ENCODE measurements around the gene ALDH1L1. TPM values are rescaled to one million over a fixed set of nuclear protein-coding genes. Genes with fewer than 3 reads are reported as not detected.

Gene ALDH1L1
- total and polyA plus RNA-seq, 2 of the 13 experiments (the other 11 are each of a cell fraction or from before 2014, with no cell fraction given), result 11.2 to 28.7 TPM

DNA sequence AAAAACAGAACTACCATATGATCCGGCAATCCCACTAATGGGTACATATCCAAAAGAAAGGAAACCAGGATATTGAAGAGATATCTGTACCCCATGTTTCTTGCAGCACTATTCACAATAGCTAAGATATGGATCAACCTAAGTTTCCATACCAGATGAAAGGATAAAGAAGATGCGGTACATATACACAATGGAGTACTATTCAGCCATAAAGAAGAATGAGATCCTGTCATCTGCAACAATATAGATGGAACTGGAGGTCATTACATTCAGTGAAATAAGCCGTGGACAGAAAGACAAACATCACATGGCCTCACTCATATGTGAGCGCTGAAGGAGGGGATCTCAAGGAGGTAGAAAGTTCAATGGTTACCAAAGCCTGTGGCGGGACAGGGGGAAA is 99.4 kb downstream of the ALDH1L1 start (continued):
- TF ChIP-seq, protein P1, sequence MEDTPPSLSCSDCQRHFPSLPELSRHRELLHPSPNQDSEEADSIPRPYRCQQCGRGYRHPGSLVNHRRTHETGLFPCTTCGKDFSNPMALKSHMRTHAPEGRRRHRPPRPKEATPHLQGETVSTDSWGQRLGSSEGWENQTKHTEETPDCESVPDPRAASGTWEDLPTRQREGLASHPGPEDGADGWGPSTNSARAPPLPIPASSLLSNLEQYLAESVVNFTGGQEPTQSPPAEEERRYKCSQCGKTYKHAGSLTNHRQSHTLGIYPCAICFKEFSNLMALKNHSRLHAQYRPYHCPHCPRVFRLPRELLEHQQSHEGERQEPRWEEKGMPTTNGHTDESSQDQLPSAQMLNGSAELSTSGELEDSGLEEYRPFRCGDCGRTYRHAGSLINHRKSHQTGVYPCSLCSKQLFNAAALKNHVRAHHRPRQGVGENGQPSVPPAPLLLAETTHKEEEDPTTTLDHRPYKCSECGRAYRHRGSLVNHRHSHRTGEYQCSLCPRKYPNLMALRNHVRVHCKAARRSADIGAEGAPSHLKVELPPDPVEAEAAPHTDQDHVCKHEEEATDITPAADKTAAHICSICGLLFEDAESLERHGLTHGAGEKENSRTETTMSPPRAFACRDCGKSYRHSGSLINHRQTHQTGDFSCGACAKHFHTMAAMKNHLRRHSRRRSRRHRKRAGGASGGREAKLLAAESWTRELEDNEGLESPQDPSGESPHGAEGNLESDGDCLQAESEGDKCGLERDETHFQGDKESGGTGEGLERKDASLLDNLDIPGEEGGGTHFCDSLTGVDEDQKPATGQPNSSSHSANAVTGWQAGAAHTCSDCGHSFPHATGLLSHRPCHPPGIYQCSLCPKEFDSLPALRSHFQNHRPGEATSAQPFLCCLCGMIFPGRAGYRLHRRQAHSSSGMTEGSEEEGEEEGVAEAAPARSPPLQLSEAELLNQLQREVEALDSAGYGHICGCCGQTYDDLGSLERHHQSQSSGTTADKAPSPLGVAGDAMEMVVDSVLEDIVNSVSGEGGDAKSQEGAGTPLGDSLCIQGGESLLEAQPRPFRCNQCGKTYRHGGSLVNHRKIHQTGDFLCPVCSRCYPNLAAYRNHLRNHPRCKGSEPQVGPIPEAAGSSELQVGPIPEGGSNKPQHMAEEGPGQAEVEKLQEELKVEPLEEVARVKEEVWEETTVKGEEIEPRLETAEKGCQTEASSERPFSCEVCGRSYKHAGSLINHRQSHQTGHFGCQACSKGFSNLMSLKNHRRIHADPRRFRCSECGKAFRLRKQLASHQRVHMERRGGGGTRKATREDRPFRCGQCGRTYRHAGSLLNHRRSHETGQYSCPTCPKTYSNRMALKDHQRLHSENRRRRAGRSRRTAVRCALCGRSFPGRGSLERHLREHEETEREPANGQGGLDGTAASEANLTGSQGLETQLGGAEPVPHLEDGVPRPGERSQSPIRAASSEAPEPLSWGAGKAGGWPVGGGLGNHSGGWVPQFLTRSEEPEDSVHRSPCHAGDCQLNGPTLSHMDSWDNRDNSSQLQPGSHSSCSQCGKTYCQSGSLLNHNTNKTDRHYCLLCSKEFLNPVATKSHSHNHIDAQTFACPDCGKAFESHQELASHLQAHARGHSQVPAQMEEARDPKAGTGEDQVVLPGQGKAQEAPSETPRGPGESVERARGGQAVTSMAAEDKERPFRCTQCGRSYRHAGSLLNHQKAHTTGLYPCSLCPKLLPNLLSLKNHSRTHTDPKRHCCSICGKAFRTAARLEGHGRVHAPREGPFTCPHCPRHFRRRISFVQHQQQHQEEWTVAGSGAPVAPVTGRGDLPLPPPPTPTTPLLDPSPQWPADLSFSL (CRISPR knock-in tag; IDR thresholded peaks at IDR 0.05), result no peak
- TF ChIP-seq MAZ (IDR thresholded peaks at IDR 0.05; ENCODE audit: borderline replicate concordance, low read depth, low read length) (no peak), MAZ (CRISPR knock-in tag; IDR thresholded peaks at IDR 0.05; ENCODE audit: low read depth) (no peak), ZNF10 (CRISPR knock-in tag; IDR thresholded peaks at IDR 0.05; ENCODE audit: borderline replicate concordance, low read depth) (no peak), ZMYM3 (CRISPR knock-in tag; IDR thresholded peaks at IDR 0.05) (no peak), ISL2 (CRISPR knock-in tag; IDR thresholded peaks at IDR 0.05) (no peak)

DNA sequence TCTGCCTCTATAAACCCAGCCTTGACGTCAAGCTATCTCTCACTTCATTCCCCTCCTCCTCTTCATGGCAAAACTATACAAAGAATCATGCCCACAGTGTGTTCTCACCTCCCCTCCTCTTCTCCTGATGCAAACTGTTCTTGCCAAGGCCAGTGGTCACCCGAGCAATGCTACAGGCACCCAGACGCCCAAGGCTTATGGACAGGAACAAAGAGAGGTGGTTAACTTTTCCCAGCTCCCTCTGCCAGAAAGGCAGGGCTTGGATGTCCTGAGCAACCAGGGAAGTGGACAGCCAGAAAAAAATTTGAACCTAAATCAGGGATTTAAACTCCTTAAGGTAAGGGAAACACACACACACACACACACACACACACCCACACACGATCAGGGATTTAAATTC is 101.5 kb downstream of the ALDH1L1 start:
- no peak overlapping the region for H3K9ac ChIP-seq (ENCODE audit: insufficient read depth, low read depth, low read length)
- in situ Hi-C loops (cut with HindIII; ENCODE audit: extremely low pct_ligation_motif_present, low pct_unique_long_range_greater_than_20kb) (no loop called here), intact Hi-C loops (cut with micrococcal nuclease; ENCODE audit: unreplicated experiment) (no loop called here)
- ChIA-PET CTCF (ENCODE audit: low intra/inter-chr PET ratio, low total read pairs) (no interaction called here), POLR2A (no interaction called here)
- H3K4me1 ChIP-seq (ENCODE audit: insufficient read depth, low read length), result peaks cover 17% of the 10 kb centered on the region
- H3K27ac ChIP-seq (ENCODE audit: extremely low read length, insufficient read depth, low read length), result no peak overlapping the region
- no peaks in the 10 kb centered on the region for H3K27me3 ChIP-seq (ENCODE audit: control insufficient read depth in 1 of 2, insufficient read depth in 2 of 2, low read length in 2 of 2)
- WGBS (ENCODE audit: low lambda C conversion rate), result 84% methylated on average over 4 of the region's 4 CpGs
- no peaks in the 10 kb centered on the region for H4K20me1 ChIP-seq (ENCODE audit: insufficient read depth, low read length)
- ATAC-seq (no peak), FAIRE-seq (no peak), DNase-seq (ENCODE audit: low spot score) (no peak)
- no peak overlapping the region for H3K4me2 ChIP-seq (ENCODE audit: low read depth, low read length)
- no peaks in the 10 kb centered on the region for H3K79me2 ChIP-seq (ENCODE audit: insufficient read depth, low read length)
- no TSS peak for BruUV-seq (replicated peaks)
- no peak overlapping the region for H2AFZ ChIP-seq (ENCODE audit: low read length)
- no peaks in the 10 kb centered on the region for H3K9me3 ChIP-seq (ENCODE audit: low read length)
- H3K4me3 ChIP-seq (replicated peaks in 1 of 3; ENCODE audit: insufficient read depth in 1 of 3, low read depth in 2 of 3, low read length in 3 of 3), result no peak overlapping the region
- H3K36me3 ChIP-seq (replicated peaks in 1 of 2; ENCODE audit: control insufficient read depth in 1 of 2, insufficient read depth in 2 of 2, low read length in 2 of 2), result no peaks in the 10 kb centered on the region
- no peak for TF ChIP-seq ZNF782 (CRISPR knock-in tag; IDR thresholded peaks at IDR 0.05; ENCODE audit: borderline replicate concordance)
- TF ChIP-seq, protein P2, sequence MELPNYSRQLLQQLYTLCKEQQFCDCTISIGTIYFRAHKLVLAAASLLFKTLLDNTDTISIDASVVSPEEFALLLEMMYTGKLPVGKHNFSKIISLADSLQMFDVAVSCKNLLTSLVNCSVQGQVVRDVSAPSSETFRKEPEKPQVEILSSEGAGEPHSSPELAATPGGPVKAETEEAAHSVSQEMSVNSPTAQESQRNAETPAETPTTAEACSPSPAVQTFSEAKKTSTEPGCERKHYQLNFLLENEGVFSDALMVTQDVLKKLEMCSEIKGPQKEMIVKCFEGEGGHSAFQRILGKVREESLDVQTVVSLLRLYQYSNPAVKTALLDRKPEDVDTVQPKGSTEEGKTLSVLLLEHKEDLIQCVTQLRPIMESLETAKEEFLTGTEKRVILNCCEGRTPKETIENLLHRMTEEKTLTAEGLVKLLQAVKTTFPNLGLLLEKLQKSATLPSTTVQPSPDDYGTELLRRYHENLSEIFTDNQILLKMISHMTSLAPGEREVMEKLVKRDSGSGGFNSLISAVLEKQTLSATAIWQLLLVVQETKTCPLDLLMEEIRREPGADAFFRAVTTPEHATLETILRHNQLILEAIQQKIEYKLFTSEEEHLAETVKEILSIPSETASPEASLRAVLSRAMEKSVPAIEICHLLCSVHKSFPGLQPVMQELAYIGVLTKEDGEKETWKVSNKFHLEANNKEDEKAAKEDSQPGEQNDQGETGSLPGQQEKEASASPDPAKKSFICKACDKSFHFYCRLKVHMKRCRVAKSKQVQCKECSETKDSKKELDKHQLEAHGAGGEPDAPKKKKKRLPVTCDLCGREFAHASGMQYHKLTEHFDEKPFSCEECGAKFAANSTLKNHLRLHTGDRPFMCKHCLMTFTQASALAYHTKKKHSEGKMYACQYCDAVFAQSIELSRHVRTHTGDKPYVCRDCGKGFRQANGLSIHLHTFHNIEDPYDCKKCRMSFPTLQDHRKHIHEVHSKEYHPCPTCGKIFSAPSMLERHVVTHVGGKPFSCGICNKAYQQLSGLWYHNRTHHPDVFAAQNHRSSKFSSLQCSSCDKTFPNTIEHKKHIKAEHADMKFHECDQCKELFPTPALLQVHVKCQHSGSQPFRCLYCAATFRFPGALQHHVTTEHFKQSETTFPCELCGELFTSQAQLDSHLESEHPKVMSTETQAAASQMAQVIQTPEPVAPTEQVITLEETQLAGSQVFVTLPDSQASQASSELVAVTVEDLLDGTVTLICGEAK (IDR thresholded peaks at IDR 0.05), result no peak
- TF ChIP-seq, protein P2 (CRISPR knock-in tag; IDR thresholded peaks at IDR 0.05), result no peak

Data from HepG2 (cell line).